Spleen (tissue), 11 donors: Measurements from ENCODE around the gene NRXN3. TPM values are rescaled to one million over a fixed set of nuclear protein-coding genes. Genes with fewer than 3 reads are reported as not detected.

Experiments
- DNase-seq: peaks from one replicate; pipeline ENCODE4 v3.0.0-alpha.2; 2020
- H3K27ac ChIP-seq, 8 donors: fragments of 200-600 bp; sonication (generic) in 7 of 8; 1 replicate in 4 of 8; 2 replicates in 4 of 8; pipeline versions ENCODE4 v1.5.0 to v1.8.0; 2016 to 2021; ENCODE audit warnings: inconsistent platforms in 4 of 8, mild to moderate bottlenecking in 4 of 8, moderate library complexity in 1 of 8
- H3K27me3 ChIP-seq, 7 donors: fragments of 200-600 bp; sonication (generic) in 6 of 7; replicated peaks in 1 of 7; 1 replicate in 4 of 7; 2 replicates in 3 of 7; pipeline versions ENCODE4 v1.5.0 to v1.8.0; 2016 to 2021; ENCODE audit warnings: inconsistent platforms in 3 of 7, mild to moderate bottlenecking in 1 of 7
- H3K36me3 ChIP-seq, 6 donors: fragments of 200-600 bp; sonication (generic) in 5 of 6; 1 replicate in 4 of 6; 2 replicates in 2 of 6; pipeline versions ENCODE4 v1.5.0 to v1.8.0; 2016 to 2021; ENCODE audit warnings: inconsistent platforms in 2 of 6
- H3K4me1 ChIP-seq, 6 donors: fragments of 200-600 bp; sonication (generic) in 5 of 6; 1 replicate in 3 of 6; 2 replicates in 3 of 6; pipeline versions ENCODE4 v1.5.0 to v1.8.0; 2016 to 2021; ENCODE audit warnings: inconsistent platforms in 3 of 6
- H3K4me3 ChIP-seq, 8 donors: fragments of 200-600 bp; sonication (generic) in 7 of 8; 1 replicate in 4 of 8; 2 replicates in 4 of 8; pipeline versions ENCODE4 v1.5.0 to v1.8.0; 2016 to 2021; ENCODE audit warnings: inconsistent platforms in 4 of 8, mild to moderate bottlenecking in 4 of 8, moderate library complexity in 2 of 8
- H3K9me3 ChIP-seq, 8 donors: fragments of 200-600 bp; sonication (generic) in 7 of 8; 1 replicate in 4 of 8; 2 replicates in 4 of 8; pipeline versions ENCODE4 v1.5.0 to v1.8.0; 2016 to 2021; ENCODE audit warnings: inconsistent platforms in 4 of 8
- POLR2A ChIP-seq, 3 donors: fragments of 450-650 bp; IDR thresholded peaks; one replicate each; pipeline ENCODE4 v1.5.1; 2017; ENCODE audit warnings: antibody characterized with exemption in 3 of 3, mild to moderate bottlenecking in 1 of 3
- POLR2AphosphoS5 ChIP-seq, 3 donors: sonication (generic); formaldehyde crosslinking; IDR thresholded peaks; one replicate each; pipeline ENCODE4 v1.5.1; 2017; ENCODE audit warnings: antibody characterized with exemption in 3 of 3
- WGBS, 5 donors: extraction: QIAGEN DNeasy Blood & Tissue Kit in 3 of 5; methylation state at CpG; one replicate each; pipeline versions ENCODE4 v1.1.5 to v1.1.7; 2013 to 2018; 5-methylcytosine and 5-hydroxymethylcytosine counted together
- intact Hi-C: fragments of 100-400 bp; cut with DNase I; formaldehyde crosslinking; loops from one replicate; pipeline ENCODE4 v1.15.0; 2023; ENCODE audit warnings: low total_unique reads
- polyA plus RNA-seq, 3 donors: library from polyadenylated mRNA; stranded (reverse); fragments of 200-250 nt; gene quantifications; one replicate each; pipeline ENCODE4 v1.2.1, GENCODE V29; 2013
- total RNA-seq, 7 donors: library from RNA; depleted of rRNA in 3 of 7; stranded (reverse); fragments of >200 nt in 3 of 7; fragmentation: NEBNext Ultra II Directional in 4 of 7; extraction: Animal tissue kit (Norgen Biotek cat#: 25700) in 4 of 7; gene quantifications; one replicate each; pipeline versions ENCODE4 v1.1.0 to v1.2.1, GENCODE V29; 2016 to 2021
- TF ChIP-seq, protein P1 (sequence below), 11 experiments: fragments of 200-600 bp in 7 of 11; fragments of 450-650 bp in 4 of 11; sonication (generic) in 4 of 11; IDR thresholded peaks in 8 of 11; conservative IDR thresholded peaks in 3 of 11; 1 replicate in 7 of 11; 2 replicates in 4 of 11; pipeline versions ENCODE4 v1.4.0 to v1.8.0; 2016 to 2021; ENCODE audit warnings: antibody characterized with exemption in 11 of 11, inconsistent platforms in 4 of 11, mild to moderate bottlenecking in 1 of 11
- donor health status: healthy with polysubstance abuse.
- donor health status: DM: no; HTN: no; CAD: no; lungs with moderate emphysema.
- donor health status: DM: no; HTN: no; CAD: no.
- donor health status: Bipolar disorder and iron deficiency.
- donor health status: healthy.
- donor health status: DM: no; HTN: no; CAD: no.
- donor health status: DM: yes; HTN: yes; CAD: no.

The NRXN3 gene
- total and polyA plus RNA-seq, 10 donors, result 0.21 to 11.5 (median 1.6) TPM

DNA sequence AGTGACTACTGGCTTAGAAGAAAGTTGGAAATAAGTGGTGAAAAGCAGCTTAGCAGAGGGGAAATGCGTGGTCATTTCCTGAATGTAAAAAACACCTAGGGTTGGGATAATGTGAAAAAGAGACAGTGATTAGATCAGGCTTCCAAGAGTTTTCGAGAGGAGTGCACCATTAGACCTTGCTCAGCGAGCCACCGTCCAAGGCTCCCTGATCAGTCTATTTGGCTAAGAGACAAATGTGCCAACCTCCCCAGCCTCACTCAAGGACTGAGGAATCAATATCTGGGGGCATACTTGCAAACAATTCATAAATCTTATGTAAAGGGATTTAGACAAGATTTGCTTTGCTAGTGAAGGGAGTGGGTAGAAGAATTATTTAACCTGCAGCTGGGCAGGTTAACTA is 594.5 kb downstream of the NRXN3 start:
- TF ChIP-seq, protein P1, sequence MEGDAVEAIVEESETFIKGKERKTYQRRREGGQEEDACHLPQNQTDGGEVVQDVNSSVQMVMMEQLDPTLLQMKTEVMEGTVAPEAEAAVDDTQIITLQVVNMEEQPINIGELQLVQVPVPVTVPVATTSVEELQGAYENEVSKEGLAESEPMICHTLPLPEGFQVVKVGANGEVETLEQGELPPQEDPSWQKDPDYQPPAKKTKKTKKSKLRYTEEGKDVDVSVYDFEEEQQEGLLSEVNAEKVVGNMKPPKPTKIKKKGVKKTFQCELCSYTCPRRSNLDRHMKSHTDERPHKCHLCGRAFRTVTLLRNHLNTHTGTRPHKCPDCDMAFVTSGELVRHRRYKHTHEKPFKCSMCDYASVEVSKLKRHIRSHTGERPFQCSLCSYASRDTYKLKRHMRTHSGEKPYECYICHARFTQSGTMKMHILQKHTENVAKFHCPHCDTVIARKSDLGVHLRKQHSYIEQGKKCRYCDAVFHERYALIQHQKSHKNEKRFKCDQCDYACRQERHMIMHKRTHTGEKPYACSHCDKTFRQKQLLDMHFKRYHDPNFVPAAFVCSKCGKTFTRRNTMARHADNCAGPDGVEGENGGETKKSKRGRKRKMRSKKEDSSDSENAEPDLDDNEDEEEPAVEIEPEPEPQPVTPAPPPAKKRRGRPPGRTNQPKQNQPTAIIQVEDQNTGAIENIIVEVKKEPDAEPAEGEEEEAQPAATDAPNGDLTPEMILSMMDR (IDR thresholded peaks at IDR 0.05 in 8 of 11, conservative IDR thresholded peaks at IDR 0.05 in 3 of 11), result no peak
- no peak for TF ChIP-seq POLR2A (IDR thresholded peaks at IDR 0.05)
- TF ChIP-seq POLR2AphosphoS5 (IDR thresholded peaks at IDR 0.05), result no peak
- intact Hi-C loops, result no loop called here
- DNase-seq, result no peak
- no peaks in the 10 kb centered on the region for H3K27me3 ChIP-seq
- H3K4me1 ChIP-seq, result no peaks in the 10 kb centered on the region
- no peaks in the 10 kb centered on the region for H3K9me3 ChIP-seq
- no peaks in the 10 kb centered on the region for H3K36me3 ChIP-seq
- no peak overlapping the region for H3K4me3 ChIP-seq
- no peak overlapping the region for H3K27ac ChIP-seq
- WGBS, 5 donors, result 57 to 74% (median 67%) methylated on average over 4 of the region's 4 CpGs

DNA sequence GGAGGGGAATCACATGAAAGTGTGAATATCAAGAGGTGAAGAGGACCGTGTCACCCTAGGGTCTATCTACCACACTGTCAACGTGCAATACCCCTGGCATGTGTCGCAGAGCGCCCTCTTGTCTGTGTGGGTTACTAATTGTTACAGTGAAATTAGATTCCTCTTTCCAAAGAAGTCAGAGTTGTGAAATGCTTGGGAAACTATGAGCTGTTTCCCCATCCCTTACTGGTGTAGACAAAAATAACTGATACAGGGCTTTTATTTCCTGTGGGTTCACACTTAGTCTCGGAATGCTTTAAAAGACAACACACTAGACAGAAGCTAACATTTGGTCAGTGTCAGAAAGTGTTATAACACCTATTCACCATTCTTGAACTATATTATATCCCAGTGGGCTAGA is 597.3 kb downstream of the NRXN3 start:
- H3K4me3 ChIP-seq, result no peak overlapping the region
- 59 to 65% (median 61%) methylated on average over 5 of the region's 5 CpGs for WGBS, 5 donors
- no peaks in the 10 kb centered on the region for H3K4me1 ChIP-seq
- H3K27me3 ChIP-seq, result no peaks in the 10 kb centered on the region
- no peaks in the 10 kb centered on the region for H3K36me3 ChIP-seq
- no peak for DNase-seq
- no peak overlapping the region for H3K27ac ChIP-seq
- TF ChIP-seq, protein P1 (IDR thresholded peaks at IDR 0.05 in 8 of 11, conservative IDR thresholded peaks at IDR 0.05 in 3 of 11), result no peak
- no peak for TF ChIP-seq POLR2A (IDR thresholded peaks at IDR 0.05)
- no peak for TF ChIP-seq POLR2AphosphoS5 (IDR thresholded peaks at IDR 0.05)
- no peaks in the 10 kb centered on the region for H3K9me3 ChIP-seq
- intact Hi-C loops, result no loop called here

DNA sequence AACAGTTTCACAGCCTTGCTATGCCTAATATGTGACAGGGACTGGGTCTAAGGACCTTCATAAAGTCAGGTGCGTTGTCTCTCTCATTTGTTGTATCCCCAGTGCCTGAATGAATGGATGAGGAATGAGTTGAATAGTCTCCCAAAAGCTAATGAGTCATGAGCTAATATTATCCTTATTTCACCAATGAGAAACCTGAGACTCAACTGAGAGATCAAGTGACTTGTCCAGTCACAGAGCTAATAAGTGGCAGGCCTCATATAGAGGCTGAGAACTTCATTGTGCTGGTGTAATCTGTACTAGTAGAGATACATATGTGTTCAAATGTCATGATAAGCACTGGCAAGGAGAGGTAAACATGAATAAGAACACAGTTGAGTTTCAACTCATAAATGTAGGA is 612.4 kb downstream of the NRXN3 start:
- H3K4me1 ChIP-seq, result no peaks in the 10 kb centered on the region
- TF ChIP-seq POLR2AphosphoS5 (IDR thresholded peaks at IDR 0.05) (no peak), POLR2A (IDR thresholded peaks at IDR 0.05) (no peak)
- TF ChIP-seq, protein P1 (IDR thresholded peaks at IDR 0.05 in 8 of 11, conservative IDR thresholded peaks at IDR 0.05 in 3 of 11), result no peak
- DNase-seq, result no peak
- H3K4me3 ChIP-seq, result no peak overlapping the region
- intact Hi-C loops, result no loop called here
- 67 to 93% (median 91%) methylated on average over 1 of the region's 1 CpG for WGBS, 5 donors
- no peaks in the 10 kb centered on the region for H3K9me3 ChIP-seq
- H3K27ac ChIP-seq, result no peak overlapping the region
- no peaks in the 10 kb centered on the region for H3K27me3 ChIP-seq
- no peaks in the 10 kb centered on the region for H3K36me3 ChIP-seq

DNA sequence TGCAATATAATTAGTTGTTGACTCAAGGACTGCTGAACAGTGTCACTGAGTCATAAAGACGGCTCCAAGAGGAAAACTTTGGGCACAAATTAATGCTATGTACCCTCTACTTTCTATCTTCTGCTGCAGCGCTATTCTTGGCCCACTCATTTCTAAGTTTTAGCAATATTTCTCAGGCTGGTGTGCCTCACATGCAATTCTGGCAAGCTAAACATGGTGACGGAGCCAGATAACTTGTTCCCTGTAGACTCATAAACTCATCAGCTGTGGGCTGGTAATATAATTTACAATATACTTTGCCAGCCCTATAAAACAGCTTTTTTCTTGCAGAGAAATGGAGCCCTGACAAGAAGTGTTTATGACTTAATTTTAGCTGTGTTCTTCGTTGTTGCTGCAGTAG is 615.1 kb downstream of the NRXN3 start:
- no peak for DNase-seq
- Histone ChIP-seq H3K27me3 (no peaks in the 10 kb centered on the region), H3K9me3 (no peaks in the 10 kb centered on the region), H3K36me3 (no peaks in the 10 kb centered on the region), H3K27ac (no peak overlapping the region), H3K4me1 (no peaks in the 10 kb centered on the region), H3K4me3 (no peak overlapping the region)
- intact Hi-C loops, result no loop called here
- 78 to 88% (median 79%) methylated on average over 4 of the region's 4 CpGs for WGBS, 5 donors
- TF ChIP-seq, protein P1 (IDR thresholded peaks at IDR 0.05 in 8 of 11, conservative IDR thresholded peaks at IDR 0.05 in 3 of 11), result no peak
- TF ChIP-seq POLR2AphosphoS5 (IDR thresholded peaks at IDR 0.05) (no peak), POLR2A (IDR thresholded peaks at IDR 0.05) (no peak)
